ENCODE data around the gene ACAP3.

GRCh38 chr1:1310476-1311053 lies 2.8 kb upstream of the ACAP3 start:
- TF ChIP-seq CTCF (IDR thresholded peaks at IDR 0.05) (no peak), POLR2A (IDR thresholded peaks at IDR 0.05) (no peak)

Measured in prostate gland (tissue), 2 donors.